Karpas-422 (cell line): Measurements from ENCODE around the gene CACNB2. TPM values are rescaled to one million over a fixed set of nuclear protein-coding genes. Genes with fewer than 3 reads are reported as not detected.

Experiments
- DNase-seq: peaks from one replicate; pipeline ENCODE4 v3.0.0-alpha.2; 2015
- H2AFZ ChIP-seq: fragments of 200-600 bp; sonication (generic); 2 replicates; pipeline ENCODE4 v1.6.1; 2014; ENCODE audit warnings: antibody characterized with exemption, low read length, mixed read lengths
- H3K27ac ChIP-seq: fragments of 200-600 bp; sonication (generic); 2 replicates; pipeline ENCODE4 v1.5.1; 2014; ENCODE audit warnings: mild to moderate bottlenecking, low read length, moderate library complexity
- H3K27me3 ChIP-seq: fragments of 200-600 bp; sonication (generic); 2 replicates; pipeline ENCODE4 v1.6.1; 2014; ENCODE audit warnings: low read length, mixed read lengths
- H3K36me3 ChIP-seq: fragments of 200-600 bp; sonication (generic); 2 replicates; pipeline ENCODE4 v1.6.1; 2014; ENCODE audit warnings: low read length, mixed read lengths; ENCODE audit not compliant: insufficient read depth
- H3K4me1 ChIP-seq: fragments of 200-600 bp; sonication (generic); 2 replicates; pipeline ENCODE4 v1.6.1; 2014; ENCODE audit warnings: mild to moderate bottlenecking, low read length, mixed read lengths
- H3K4me2 ChIP-seq: fragments of 200-600 bp; sonication (generic); 2 replicates; pipeline ENCODE4 v1.6.1; 2014; ENCODE audit warnings: low read length, low read depth, mild to moderate bottlenecking; ENCODE audit not compliant: poor library complexity, severe bottlenecking
- H3K4me3 ChIP-seq: fragments of 200-600 bp; sonication (generic); 2 replicates; pipeline ENCODE4 v1.5.1; 2014; ENCODE audit warnings: mild to moderate bottlenecking, antibody characterized with exemption, low read length, mixed read lengths
- H3K79me2 ChIP-seq: fragments of 200-600 bp; sonication (generic); 2 replicates; pipeline ENCODE4 v1.6.1; 2014; ENCODE audit warnings: mild to moderate bottlenecking, low read length, mixed read lengths
- H3K9ac ChIP-seq: fragments of 200-600 bp; sonication (generic); 2 replicates; pipeline ENCODE4 v1.6.0; 2014; ENCODE audit warnings: low read length
- H3K9me2 ChIP-seq: fragments of 200-600 bp; sonication (generic), shearing (Covaris generic); replicated peaks from 2 replicates; pipeline ENCODE4 v1.6.0; 2014; ENCODE audit warnings: mild to moderate bottlenecking, low read length, moderate library complexity; ENCODE audit not compliant: insufficient read depth
- H3K9me3 ChIP-seq: fragments of 300-700, 200-600 bp; sonication (generic); 2 replicates; pipeline ENCODE4 v1.6.1; 2014; ENCODE audit warnings: low read length, mixed read lengths
- H4K20me1 ChIP-seq: fragments of 200-600 bp; sonication (generic); 2 replicates; pipeline ENCODE4 v1.6.1; 2014; ENCODE audit warnings: mild to moderate bottlenecking, antibody characterized with exemption, low read length, low read depth; ENCODE audit not compliant: insufficient read depth
- total RNA-seq: library from RNA; depleted of rRNA; stranded (reverse); fragments of >200 nt; shearing (Covaris generic); gene quantifications from 2 replicates; pipeline ENCODE4 v1.2.3, GENCODE V29; 2014; ENCODE audit warnings: low replicate concordance

CACNB2 gene
- total RNA-seq, 1 experiment from 2014 or later = not detected

DNA sequence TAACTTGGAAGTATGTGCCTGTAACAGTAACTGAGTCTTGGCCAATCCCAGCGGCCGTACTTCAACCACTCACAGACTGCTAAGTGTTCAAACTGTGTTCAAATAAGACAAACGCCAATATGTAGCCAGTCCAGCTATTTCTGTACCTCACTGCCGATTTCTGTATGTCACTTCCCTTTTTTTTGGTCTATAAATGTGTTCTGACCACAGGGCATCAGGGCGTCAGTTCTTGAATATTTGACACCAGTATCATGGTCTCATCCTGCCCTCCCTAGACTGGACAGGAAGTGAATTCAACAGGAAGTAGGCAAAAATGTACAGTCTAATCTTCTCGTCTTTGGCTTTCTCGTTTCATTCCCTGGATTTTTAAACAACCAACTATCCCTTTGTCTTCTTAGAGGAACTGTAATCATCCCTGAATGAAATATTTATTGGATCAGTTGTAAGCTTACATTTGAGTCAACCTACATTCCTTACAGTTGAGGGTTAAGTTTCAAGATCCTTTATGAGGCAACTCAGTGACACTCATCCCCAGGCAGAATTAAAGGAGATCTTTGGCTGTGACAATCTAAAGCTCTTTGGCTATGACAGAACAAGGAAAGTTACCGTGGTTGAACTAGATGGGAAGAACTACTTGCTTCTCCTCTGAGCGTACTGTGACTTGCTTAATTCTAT, 278.5 kb downstream of the CACNB2 start:
- Histone ChIP-seq H3K36me3 (no peaks in the 10 kb centered on the region), H3K4me1 (peaks cover 5% of the 10 kb centered on the region), H3K9me2 (no peaks in the 10 kb centered on the region), H4K20me1 (no peaks in the 10 kb centered on the region), H3K27me3 (no peaks in the 10 kb centered on the region), H3K4me2 (no peak overlapping the region), H3K9ac (no peak overlapping the region), H3K79me2 (no peaks in the 10 kb centered on the region), H3K9me3 (no peaks in the 10 kb centered on the region), H2AFZ (no peak overlapping the region), H3K4me3 (no peak overlapping the region), H3K27ac (no peak overlapping the region)
- peak; percentile 42 for DNase-seq

DNA sequence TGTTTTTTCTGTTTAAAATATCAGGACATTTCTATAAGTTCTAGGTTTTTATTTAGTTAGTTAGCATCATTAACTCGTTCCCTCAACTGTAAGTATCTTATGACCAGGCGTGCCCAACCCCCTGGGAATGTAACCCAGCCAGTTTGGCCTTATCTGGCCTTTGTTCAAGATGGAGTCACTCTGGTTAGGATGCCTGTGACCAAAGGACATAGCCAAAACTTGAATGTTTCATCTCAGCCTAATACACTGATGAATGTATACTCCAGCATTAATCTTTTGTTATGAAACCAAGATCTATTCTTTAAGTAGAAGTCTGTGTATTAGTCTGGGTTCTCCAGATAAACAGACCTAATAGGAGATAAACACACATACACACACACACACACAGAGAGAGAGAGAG, 279.7 kb downstream of the CACNB2 start:
- DNase-seq = no peak
- Histone ChIP-seq H3K36me3 (no peaks in the 10 kb centered on the region), H3K4me2 (no peak overlapping the region), H3K27me3 (no peaks in the 10 kb centered on the region), H3K9me2 (no peaks in the 10 kb centered on the region), H3K4me3 (no peak overlapping the region), H3K4me1 (peaks cover 5% of the 10 kb centered on the region), H4K20me1 (no peaks in the 10 kb centered on the region), H3K9ac (no peak overlapping the region), H3K79me2 (no peaks in the 10 kb centered on the region), H3K9me3 (no peaks in the 10 kb centered on the region), H2AFZ (no peak overlapping the region), H3K27ac (no peak overlapping the region)

DNA sequence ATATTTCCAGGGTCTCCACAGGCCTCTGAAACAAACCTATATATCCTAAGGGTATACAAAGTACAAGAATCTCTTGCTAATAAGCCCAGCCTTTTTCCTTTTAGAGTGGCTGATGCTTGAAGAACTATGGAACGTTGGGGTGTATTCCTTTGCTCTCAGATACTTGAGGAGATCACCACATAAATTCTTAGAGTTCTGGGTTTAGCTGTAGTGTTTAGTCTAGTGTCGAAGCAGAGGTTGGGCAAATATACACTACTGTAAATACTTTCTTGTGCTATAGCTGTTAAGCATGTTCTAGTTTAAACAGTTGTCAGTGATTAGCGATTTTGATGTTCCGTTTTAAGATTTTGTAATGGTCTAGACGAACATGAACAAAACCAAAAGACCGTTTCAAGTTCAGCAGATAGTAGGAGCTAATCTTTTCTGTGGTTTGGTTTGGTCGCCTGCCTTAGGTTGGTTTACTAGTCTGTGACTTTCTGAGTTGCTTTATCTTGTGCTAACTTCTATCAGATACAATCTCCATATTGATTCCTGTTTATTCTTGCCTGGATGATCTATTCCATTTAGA, 281.6 kb downstream of the CACNB2 start:
- peaks cover 5% of the 10 kb centered on the region for H3K4me1 ChIP-seq
- DNase-seq = no peak
- no peak overlapping the region for H3K4me2 ChIP-seq
- H3K4me3 ChIP-seq = no peak overlapping the region
- H3K9ac ChIP-seq = no peak overlapping the region
- no peaks in the 10 kb centered on the region for H3K9me3 ChIP-seq
- H4K20me1 ChIP-seq = no peaks in the 10 kb centered on the region
- H2AFZ ChIP-seq = no peak overlapping the region
- H3K79me2 ChIP-seq = no peaks in the 10 kb centered on the region
- H3K9me2 ChIP-seq = no peaks in the 10 kb centered on the region
- H3K36me3 ChIP-seq = no peaks in the 10 kb centered on the region
- H3K27me3 ChIP-seq = no peaks in the 10 kb centered on the region
- no peak overlapping the region for H3K27ac ChIP-seq

DNA sequence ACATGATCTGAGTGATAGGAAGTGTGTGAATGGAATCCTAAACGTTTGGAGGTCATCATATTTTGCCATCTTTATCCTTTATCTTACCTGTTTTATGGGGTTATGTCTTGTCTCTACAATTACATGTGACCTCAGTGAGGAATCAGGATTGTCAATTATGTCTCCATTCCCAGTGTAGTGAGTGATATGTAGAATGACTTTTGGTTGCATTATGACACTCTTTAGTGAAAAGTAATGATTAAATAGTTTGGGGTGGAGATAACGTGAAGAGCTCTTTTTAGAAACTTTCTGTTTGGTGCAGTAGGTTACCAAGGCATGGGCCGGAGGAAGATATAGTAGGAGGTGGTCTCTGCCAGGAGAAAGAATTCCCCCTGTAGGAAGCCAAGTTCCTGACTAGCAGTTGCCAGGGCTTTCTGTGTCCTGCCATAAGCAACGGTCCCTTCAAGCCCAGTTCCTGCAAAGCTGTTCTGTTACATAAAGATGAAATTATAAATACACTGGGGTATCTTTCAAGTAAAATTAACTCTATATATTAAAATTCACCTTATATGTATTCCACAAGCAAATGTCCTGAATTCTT, 282.9 kb downstream of the CACNB2 start:
- H3K4me2 ChIP-seq = no peak overlapping the region
- H3K9ac ChIP-seq = no peak overlapping the region

DNA sequence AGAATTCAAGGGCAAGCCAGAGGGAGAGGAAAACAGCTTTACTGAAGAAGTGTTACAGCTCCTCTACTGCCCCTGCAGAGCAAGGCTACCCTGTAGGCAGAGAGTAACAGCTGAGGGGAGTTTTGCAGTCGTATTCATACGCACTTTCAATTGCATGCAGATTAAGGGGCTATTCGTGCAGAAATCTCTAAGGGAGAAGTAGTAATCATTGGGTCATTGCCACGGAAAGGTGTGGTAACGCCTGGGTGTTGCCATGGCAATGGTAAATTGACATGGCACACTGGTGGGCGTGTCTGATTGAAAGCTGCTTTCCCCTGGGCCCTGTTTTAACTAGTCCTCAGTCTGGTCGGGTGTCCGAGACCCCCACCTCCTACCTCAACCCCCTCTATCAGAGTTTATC, 284.0 kb downstream of the CACNB2 start:
- no peak overlapping the region for H3K4me3 ChIP-seq
- H3K27ac ChIP-seq = no peak overlapping the region
- no peaks in the 10 kb centered on the region for H4K20me1 ChIP-seq
- H3K9ac ChIP-seq = no peak overlapping the region
- no peaks in the 10 kb centered on the region for H3K9me2 ChIP-seq
- H3K27me3 ChIP-seq = no peaks in the 10 kb centered on the region
- no peaks in the 10 kb centered on the region for H3K4me1 ChIP-seq
- H3K4me2 ChIP-seq = no peak overlapping the region
- no peaks in the 10 kb centered on the region for H3K36me3 ChIP-seq
- DNase-seq = no peak
- no peak overlapping the region for H2AFZ ChIP-seq
- no peaks in the 10 kb centered on the region for H3K79me2 ChIP-seq
- H3K9me3 ChIP-seq = no peaks in the 10 kb centered on the region

More for the DNA sequence above, 282.9 kb downstream of the CACNB2 start:
- Histone ChIP-seq H2AFZ (no peak overlapping the region), H3K4me3 (no peak overlapping the region), H3K27ac (no peak overlapping the region), H3K9me2 (no peaks in the 10 kb centered on the region), H3K27me3 (no peaks in the 10 kb centered on the region), H4K20me1 (no peaks in the 10 kb centered on the region), H3K79me2 (no peaks in the 10 kb centered on the region), H3K9me3 (no peaks in the 10 kb centered on the region), H3K36me3 (no peaks in the 10 kb centered on the region), H3K4me1 (peaks cover 5% of the 10 kb centered on the region)
- DNase-seq = no peak

DNA sequence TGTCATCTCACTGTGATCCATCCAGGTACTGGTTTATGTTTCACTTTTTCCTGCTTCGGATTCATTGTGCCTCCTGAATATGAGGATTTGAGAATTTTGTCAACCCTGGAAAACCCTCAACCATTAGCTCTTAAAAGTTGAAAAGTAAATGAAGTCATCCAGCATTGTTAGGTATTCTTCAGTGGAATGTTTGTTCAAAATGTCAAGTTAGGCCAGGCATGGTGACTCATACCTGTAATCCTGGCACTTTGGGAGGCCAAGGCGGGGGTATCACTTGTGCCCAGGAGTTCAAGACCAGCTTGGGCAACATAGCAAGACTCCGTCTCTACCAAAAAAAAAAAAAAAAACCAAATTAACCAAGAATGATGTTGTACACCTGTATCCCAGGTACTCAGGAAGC, 289.1 kb downstream of the CACNB2 start:
- Histone ChIP-seq H3K4me3 (no peak overlapping the region), H3K36me3 (no peaks in the 10 kb centered on the region), H3K4me2 (no peak overlapping the region), H3K79me2 (no peaks in the 10 kb centered on the region), H3K9ac (no peak overlapping the region), H3K27me3 (no peaks in the 10 kb centered on the region), H3K9me2 (no peaks in the 10 kb centered on the region), H2AFZ (no peak overlapping the region), H4K20me1 (no peaks in the 10 kb centered on the region), H3K9me3 (no peaks in the 10 kb centered on the region), H3K4me1 (no peaks in the 10 kb centered on the region), H3K27ac (no peak overlapping the region)
- DNase-seq = no peak

DNA sequence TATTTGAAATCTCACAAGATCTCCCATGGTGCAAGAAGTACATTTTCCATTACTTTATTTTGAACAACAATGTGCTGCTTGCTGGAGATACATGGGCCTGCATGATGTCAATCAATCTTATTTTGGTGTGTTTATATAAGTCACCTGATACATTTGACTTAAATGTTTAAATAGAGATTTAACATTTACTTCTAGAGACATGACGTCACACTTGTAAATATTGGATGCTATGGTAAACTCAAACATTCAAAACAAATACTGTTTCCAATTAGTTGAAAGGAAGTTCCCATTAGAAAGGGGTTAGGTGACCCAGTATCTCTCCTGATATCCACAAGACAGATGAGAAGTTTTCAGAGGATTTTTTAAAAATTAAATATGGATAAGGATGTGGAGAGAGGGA, 296.7 kb downstream of the CACNB2 start:
- H3K4me3 ChIP-seq = no peak overlapping the region
- H3K9me2 ChIP-seq = no peaks in the 10 kb centered on the region
- H3K79me2 ChIP-seq = no peaks in the 10 kb centered on the region
- H3K4me2 ChIP-seq = no peak overlapping the region
- H2AFZ ChIP-seq = no peak overlapping the region
- H3K9me3 ChIP-seq = no peaks in the 10 kb centered on the region
- H3K4me1 ChIP-seq = no peaks in the 10 kb centered on the region
- no peak overlapping the region for H3K27ac ChIP-seq
- no peaks in the 10 kb centered on the region for H4K20me1 ChIP-seq
- no peaks in the 10 kb centered on the region for H3K36me3 ChIP-seq
- no peak for DNase-seq
- H3K9ac ChIP-seq = no peak overlapping the region
- H3K27me3 ChIP-seq = no peaks in the 10 kb centered on the region

DNA sequence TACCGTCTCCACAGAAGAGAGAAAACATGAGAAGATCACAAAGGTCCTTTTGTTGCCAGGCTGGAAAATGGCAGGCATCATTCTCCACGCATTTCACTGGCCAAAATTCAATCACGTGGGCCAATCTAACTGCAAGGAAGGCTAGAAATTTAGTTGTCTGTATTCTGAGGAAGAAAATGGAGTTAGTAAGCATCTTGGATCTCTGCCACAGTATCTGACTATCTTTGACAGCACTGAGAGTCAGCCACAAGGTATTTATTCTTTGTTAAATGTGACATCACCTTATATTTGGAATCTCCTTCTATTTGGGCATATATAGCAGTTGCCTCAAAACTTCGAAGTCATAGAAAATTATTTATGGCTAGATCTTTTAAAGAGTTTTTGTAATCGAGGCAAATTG, 297.3 kb downstream of the CACNB2 start:
- H3K36me3 ChIP-seq = no peaks in the 10 kb centered on the region
- H3K4me3 ChIP-seq = no peak overlapping the region
- no peak overlapping the region for H3K27ac ChIP-seq

More for the DNA sequence above, 297.3 kb downstream of the CACNB2 start:
- H3K79me2 ChIP-seq = no peaks in the 10 kb centered on the region
- H2AFZ ChIP-seq = no peak overlapping the region
- no peaks in the 10 kb centered on the region for H3K27me3 ChIP-seq
- H3K4me1 ChIP-seq = no peaks in the 10 kb centered on the region
- no peaks in the 10 kb centered on the region for H4K20me1 ChIP-seq
- no peak for DNase-seq
- no peak overlapping the region for H3K4me2 ChIP-seq
- no peaks in the 10 kb centered on the region for H3K9me2 ChIP-seq
- no peak overlapping the region for H3K9ac ChIP-seq
- H3K9me3 ChIP-seq = no peaks in the 10 kb centered on the region
